Transverse colon (tissue), 4 donors: ENCODE data around the gene CGN.

Source experiments
- POLR2AphosphoS5 ChIP-seq, 3 donors: sonication (generic); formaldehyde crosslinking; IDR thresholded peaks; one replicate each; pipeline ENCODE4 v1.6.1; 2016; ENCODE audit warnings: antibody characterized with exemption in 3 of 3
- TF ChIP-seq, protein P1 (sequence below), 5 experiments: fragments of 200-600 bp in 3 of 5; fragments of 450-650 bp in 2 of 5; sonication (generic) in 3 of 5; IDR thresholded peaks; 1 replicate in 2 of 5; 2 replicates in 3 of 5; pipeline ENCODE4 v1.5.1; 2016 to 2017; ENCODE audit warnings: antibody characterized with exemption in 5 of 5, inconsistent platforms in 3 of 5, mild to moderate bottlenecking in 2 of 5, moderate library complexity in 1 of 5

DNA sequence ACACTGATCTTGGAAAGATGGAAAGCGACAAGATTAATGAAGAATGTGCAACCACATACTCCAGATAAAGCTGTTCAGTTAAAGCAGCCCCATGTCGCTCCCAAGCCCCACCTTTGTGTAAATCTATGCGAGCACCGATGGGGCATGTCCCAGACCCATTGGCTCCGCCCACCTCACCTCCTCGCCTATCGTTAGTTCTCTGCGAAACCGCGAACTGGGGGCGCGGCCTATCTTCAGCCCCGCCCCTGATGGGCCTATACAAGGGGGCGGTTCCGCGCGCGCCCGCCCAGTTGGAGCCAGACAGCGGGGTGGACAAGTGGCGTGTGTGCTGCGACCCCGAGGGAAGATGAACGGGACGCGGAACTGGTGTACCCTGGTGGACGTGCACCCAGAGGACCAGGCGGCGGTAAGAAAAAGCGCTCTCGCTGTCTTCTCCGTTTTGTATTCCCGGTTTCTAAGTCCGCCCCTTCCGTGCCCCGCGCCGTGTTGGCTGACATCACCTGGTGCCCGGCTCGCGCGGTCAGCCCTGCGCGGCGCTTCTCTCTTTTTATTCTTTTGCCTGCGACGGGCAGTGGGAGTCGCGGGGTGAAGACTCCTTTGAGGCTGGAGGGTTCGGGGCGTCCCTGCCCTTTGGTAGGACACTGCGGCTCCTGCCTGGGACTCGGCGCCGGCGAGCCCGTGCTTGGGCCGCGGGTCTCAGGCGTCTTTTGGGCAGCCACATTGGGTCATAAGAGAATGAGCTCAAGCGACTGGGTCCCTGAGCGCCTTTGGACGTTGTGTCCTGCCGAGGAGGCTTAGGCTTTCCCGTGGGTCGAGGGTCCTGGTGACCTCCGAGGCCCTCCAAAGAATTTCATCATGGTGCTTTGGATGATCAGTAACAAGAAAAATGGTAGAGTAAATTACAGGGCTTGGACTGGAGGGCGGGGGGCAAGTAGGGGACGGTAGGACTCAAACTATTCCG lies 29.1 kb downstream of the CGN start, which contains the start of gene TUFT1:
- TF ChIP-seq, protein P1, sequence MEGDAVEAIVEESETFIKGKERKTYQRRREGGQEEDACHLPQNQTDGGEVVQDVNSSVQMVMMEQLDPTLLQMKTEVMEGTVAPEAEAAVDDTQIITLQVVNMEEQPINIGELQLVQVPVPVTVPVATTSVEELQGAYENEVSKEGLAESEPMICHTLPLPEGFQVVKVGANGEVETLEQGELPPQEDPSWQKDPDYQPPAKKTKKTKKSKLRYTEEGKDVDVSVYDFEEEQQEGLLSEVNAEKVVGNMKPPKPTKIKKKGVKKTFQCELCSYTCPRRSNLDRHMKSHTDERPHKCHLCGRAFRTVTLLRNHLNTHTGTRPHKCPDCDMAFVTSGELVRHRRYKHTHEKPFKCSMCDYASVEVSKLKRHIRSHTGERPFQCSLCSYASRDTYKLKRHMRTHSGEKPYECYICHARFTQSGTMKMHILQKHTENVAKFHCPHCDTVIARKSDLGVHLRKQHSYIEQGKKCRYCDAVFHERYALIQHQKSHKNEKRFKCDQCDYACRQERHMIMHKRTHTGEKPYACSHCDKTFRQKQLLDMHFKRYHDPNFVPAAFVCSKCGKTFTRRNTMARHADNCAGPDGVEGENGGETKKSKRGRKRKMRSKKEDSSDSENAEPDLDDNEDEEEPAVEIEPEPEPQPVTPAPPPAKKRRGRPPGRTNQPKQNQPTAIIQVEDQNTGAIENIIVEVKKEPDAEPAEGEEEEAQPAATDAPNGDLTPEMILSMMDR (IDR thresholded peaks at IDR 0.05): peak in 1 of 5 experiments; percentile 3
- peak; percentile 99 for TF ChIP-seq POLR2AphosphoS5 (IDR thresholded peaks at IDR 0.05)
